ENCODE data around the gene FSIP2. TPM values are rescaled to one million over a fixed set of nuclear protein-coding genes. Genes with fewer than 3 reads are reported as not detected.

The FSIP2 gene
- total and polyA plus RNA-seq, 12 donors = 0.01 to 2.4 (median 0.27) TPM; not detected in 1

GRCh38 chr2:185823773-185824172, 85.2 kb downstream of the FSIP2 start:
- Histone ChIP-seq H3K4me1 (no peaks in the 10 kb centered on the region), H3K4me3 (no peak overlapping the region), H3K27me3 (no peaks in the 10 kb centered on the region), H3K9me3 (peaks cover 0 to 29% (median 0%) of the 10 kb centered on the region in 11 donors), H3K27ac (no peak overlapping the region), H3K36me3 (no peaks in the 10 kb centered on the region)
- ATAC-seq (no peak), DNase-seq (no peak)
- intact Hi-C loops (cut with DNase I) = no loop called here
- 91 to 95% methylated on average over 2 of the region's 2 CpGs for WGBS, 2 donors
- no peak for TF ChIP-seq CTCF (IDR thresholded peaks at IDR 0.05)

GRCh38 chr2:185825557-185825956, 87.0 kb downstream of the FSIP2 start:
- intact Hi-C loops (cut with DNase I) = no loop called here
- no peak for TF ChIP-seq CTCF (IDR thresholded peaks at IDR 0.05)
- H3K4me1 ChIP-seq = no peaks in the 10 kb centered on the region
- no peak overlapping the region for H3K27ac ChIP-seq
- no peaks in the 10 kb centered on the region for H3K27me3 ChIP-seq
- no peak overlapping the region for H3K4me3 ChIP-seq
- no peaks in the 10 kb centered on the region for H3K36me3 ChIP-seq
- no peak for ATAC-seq
- H3K9me3 ChIP-seq = peaks cover 0 to 12% (median 0%) of the 10 kb centered on the region in 11 donors
- DNase-seq = no peak

GRCh38 chr2:185828326-185828725, 89.7 kb downstream of the FSIP2 start:
- Histone ChIP-seq H3K36me3 (no peaks in the 10 kb centered on the region), H3K4me1 (no peaks in the 10 kb centered on the region), H3K9me3 (peaks cover 0 to 5% (median 0%) of the 10 kb centered on the region in 11 donors), H3K4me3 (no peak overlapping the region), H3K27me3 (no peaks in the 10 kb centered on the region), H3K27ac (no peak overlapping the region)
- no peak for TF ChIP-seq CTCF (IDR thresholded peaks at IDR 0.05)
- intact Hi-C loops (cut with DNase I) = no loop called here
- DNase-seq = no peak
- WGBS, 2 donors = 61 to 66% methylated on average over 3 of the region's 3 CpGs
- no peak for ATAC-seq

GRCh38 chr2:185833864-185834263, 95.3 kb downstream of the FSIP2 start:
- 61 to 72% methylated on average over 1 of the region's 1 CpG for WGBS, 2 donors
- H3K27ac ChIP-seq = no peak overlapping the region
- H3K9me3 ChIP-seq = peaks cover 0 to 39% (median 12%) of the 10 kb centered on the region in 11 donors
- no peaks in the 10 kb centered on the region for H3K4me1 ChIP-seq
- ATAC-seq (no peak), DNase-seq (no peak)
- no peaks in the 10 kb centered on the region for H3K27me3 ChIP-seq
- no peaks in the 10 kb centered on the region for H3K36me3 ChIP-seq
- H3K4me3 ChIP-seq = no peak overlapping the region
- intact Hi-C loops (cut with DNase I) = no loop called here
- TF ChIP-seq CTCF (IDR thresholded peaks at IDR 0.05) = no peak

Data from heart right ventricle (tissue), 16 donors.